Measurements from ENCODE around the gene PDHX.
"Not testable (repeated sequence)": the region's sequence is repeated elsewhere in the genome, so short reads cannot be mapped to it uniquely, and the experiment has no call there.

PDHX gene

GRCh38 chr11:34911676-34912075 is 4.7 kb upstream of the PDHX start:
- no peak for DNase-seq

- DNase-seq = not testable (repeated sequence)
Measured at GRCh38 chr11:34913556-34913955, 2.9 kb upstream of the PDHX start.

- DNase-seq = no peak
Measured at GRCh38 chr11:34915136-34916014, 1.0 kb upstream of the PDHX start.

- DNase-seq = no peak
Measured at GRCh38 chr11:34916843-34917770, 689 bp downstream of the PDHX start.

- DNase-seq = no peak
Measured at GRCh38 chr11:34921156-34921555, 4.7 kb downstream of the PDHX start.

GRCh38 chr11:34924714-34925113 is 8.3 kb downstream of the PDHX start:
- DNase-seq = no peak

GRCh38 chr11:34926101-34926830 is 9.8 kb downstream of the PDHX start:
- peak; percentile 21 for DNase-seq

GRCh38 chr11:34926831-34927132 is 10.4 kb downstream of the PDHX start:
- DNase-seq = no peak

- no peak for DNase-seq
Measured at GRCh38 chr11:34928268-34928959, 12.0 kb downstream of the PDHX start.

GRCh38 chr11:34928960-34929680 is 12.7 kb downstream of the PDHX start:
- no peak for DNase-seq

GRCh38 chr11:34929794-34930763 is 13.7 kb downstream of the PDHX start:
- no peak for DNase-seq

GRCh38 chr11:34936945-34937629 is 20.7 kb downstream of the PDHX start:
- no peak for DNase-seq

GRCh38 chr11:34938611-34939010 is 22.2 kb downstream of the PDHX start:
- no peak for DNase-seq

GRCh38 chr11:34940026-34940677 is 23.7 kb downstream of the PDHX start:
- no peak for DNase-seq

- DNase-seq = no peak
Measured at GRCh38 chr11:34941688-34942087, 25.3 kb downstream of the PDHX start.

GRCh38 chr11:34944692-34945091 is 28.3 kb downstream of the PDHX start:
- no peak for DNase-seq

- no peak for DNase-seq
Measured at GRCh38 chr11:34948696-34949095, 32.3 kb downstream of the PDHX start.

- DNase-seq = no peak
Measured at GRCh38 chr11:34953955-34954354, 37.5 kb downstream of the PDHX start.

- DNase-seq = no peak
Measured at GRCh38 chr11:34957206-34957605, 40.8 kb downstream of the PDHX start.

- DNase-seq = no peak
Measured at GRCh38 chr11:34957606-34958005, 41.2 kb downstream of the PDHX start.
